ENCODE data around the gene GPR153. TPM values are rescaled to one million over a fixed set of nuclear protein-coding genes. Genes with fewer than 3 reads are reported as not detected.

Gene GPR153
- total and polyA plus RNA-seq, 4 donors = 0.37 to 5.9 (median 2.7) TPM

DNA sequence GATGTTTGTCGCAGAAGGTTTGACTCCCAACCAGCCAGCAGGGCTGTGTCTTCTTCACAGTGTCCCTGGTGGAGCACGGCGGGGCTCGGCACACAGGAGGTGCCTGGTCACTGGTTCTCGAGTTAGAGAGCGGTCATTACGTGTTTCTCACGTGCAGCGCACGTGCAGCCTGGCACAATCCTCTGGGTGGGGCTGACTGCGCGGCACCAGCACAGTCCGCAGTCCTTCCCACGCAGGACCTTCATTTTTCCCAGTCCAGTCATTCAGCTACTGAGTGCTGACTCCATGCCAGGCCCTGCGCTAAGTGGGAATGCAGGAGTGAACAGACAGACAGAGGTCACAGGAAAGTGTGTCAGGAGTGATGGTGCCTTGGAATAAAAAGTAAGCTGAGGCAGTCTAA lies 46.2 kb upstream of the GPR153 start:
- Histone ChIP-seq H3K36me3 (ENCODE audit: control insufficient read depth in 4 of 4, insufficient read depth in 3 of 4, low read depth in 1 of 4, low read length in 3 of 4) (peaks cover 0 to 4% (median under 1%) of the 10 kb centered on the region in 4 donors), H3K27me3 (ENCODE audit: control insufficient read depth in 4 of 4, insufficient read depth in 4 of 4, low read length in 3 of 4) (no peaks in the 10 kb centered on the region), H3K27ac (ENCODE audit: low read depth in 1 of 2, low read length in 2 of 2) (no peak overlapping the region), H3K9ac (ENCODE audit: low read depth in 1 of 2, low read length in 2 of 2) (no peak overlapping the region), H3K4me3 (ENCODE audit: low read depth in 1 of 3, low read length in 3 of 3) (no peak overlapping the region), H3K9me3 (ENCODE audit: control insufficient read depth in 4 of 4, low read length in 3 of 4) (no peaks in the 10 kb centered on the region), H3K4me1 (ENCODE audit: control insufficient read depth in 4 of 4, insufficient read depth in 4 of 4, low read length in 3 of 4) (no peaks in the 10 kb centered on the region)
- WGBS = 96% methylated on average over 15 of the region's 15 CpGs
- no peak for TF ChIP-seq MAX (IDR thresholded peaks at IDR 0.05)
- TF ChIP-seq JUND (IDR thresholded peaks at IDR 0.05) = no peak
- no peak for TF ChIP-seq FOXA2 (IDR thresholded peaks at IDR 0.05)
- TF ChIP-seq, protein P1, sequence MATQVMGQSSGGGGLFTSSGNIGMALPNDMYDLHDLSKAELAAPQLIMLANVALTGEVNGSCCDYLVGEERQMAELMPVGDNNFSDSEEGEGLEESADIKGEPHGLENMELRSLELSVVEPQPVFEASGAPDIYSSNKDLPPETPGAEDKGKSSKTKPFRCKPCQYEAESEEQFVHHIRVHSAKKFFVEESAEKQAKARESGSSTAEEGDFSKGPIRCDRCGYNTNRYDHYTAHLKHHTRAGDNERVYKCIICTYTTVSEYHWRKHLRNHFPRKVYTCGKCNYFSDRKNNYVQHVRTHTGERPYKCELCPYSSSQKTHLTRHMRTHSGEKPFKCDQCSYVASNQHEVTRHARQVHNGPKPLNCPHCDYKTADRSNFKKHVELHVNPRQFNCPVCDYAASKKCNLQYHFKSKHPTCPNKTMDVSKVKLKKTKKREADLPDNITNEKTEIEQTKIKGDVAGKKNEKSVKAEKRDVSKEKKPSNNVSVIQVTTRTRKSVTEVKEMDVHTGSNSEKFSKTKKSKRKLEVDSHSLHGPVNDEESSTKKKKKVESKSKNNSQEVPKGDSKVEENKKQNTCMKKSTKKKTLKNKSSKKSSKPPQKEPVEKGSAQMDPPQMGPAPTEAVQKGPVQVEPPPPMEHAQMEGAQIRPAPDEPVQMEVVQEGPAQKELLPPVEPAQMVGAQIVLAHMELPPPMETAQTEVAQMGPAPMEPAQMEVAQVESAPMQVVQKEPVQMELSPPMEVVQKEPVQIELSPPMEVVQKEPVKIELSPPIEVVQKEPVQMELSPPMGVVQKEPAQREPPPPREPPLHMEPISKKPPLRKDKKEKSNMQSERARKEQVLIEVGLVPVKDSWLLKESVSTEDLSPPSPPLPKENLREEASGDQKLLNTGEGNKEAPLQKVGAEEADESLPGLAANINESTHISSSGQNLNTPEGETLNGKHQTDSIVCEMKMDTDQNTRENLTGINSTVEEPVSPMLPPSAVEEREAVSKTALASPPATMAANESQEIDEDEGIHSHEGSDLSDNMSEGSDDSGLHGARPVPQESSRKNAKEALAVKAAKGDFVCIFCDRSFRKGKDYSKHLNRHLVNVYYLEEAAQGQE (IDR thresholded peaks at IDR 0.05) = no peak
- no peak for TF ChIP-seq TAF1 (conservative IDR thresholded peaks at IDR 0.05)
- no peak for TF ChIP-seq GABPA (IDR thresholded peaks at IDR 0.05 in 1 of 2, conservative IDR thresholded peaks at IDR 0.05 in 1 of 2)
- no peak for TF ChIP-seq ZBTB33 (IDR thresholded peaks at IDR 0.05)
- TF ChIP-seq ATF3 (IDR thresholded peaks at IDR 0.05) = no peak
- TF ChIP-seq RAD21 (IDR thresholded peaks at IDR 0.05) = no peak
- TF ChIP-seq HNF4G (IDR thresholded peaks at IDR 0.05) = no peak
- TF ChIP-seq SP1 (IDR thresholded peaks at IDR 0.05) = no peak
- TF ChIP-seq YY1 (IDR thresholded peaks at IDR 0.05) = no peak
- no peak for DNase-seq (ENCODE audit: low spot score)

- H3K4me1 ChIP-seq (ENCODE audit: control insufficient read depth in 4 of 4, insufficient read depth in 4 of 4, low read length in 3 of 4) = no peaks in the 10 kb centered on the region
- H3K36me3 ChIP-seq (ENCODE audit: control insufficient read depth in 4 of 4, insufficient read depth in 3 of 4, low read depth in 1 of 4, low read length in 3 of 4) = peaks cover 0 to 4% (median under 1%) of the 10 kb centered on the region in 4 donors
- no peak for DNase-seq (ENCODE audit: low spot score)
- H3K27ac ChIP-seq (ENCODE audit: low read depth in 1 of 2, low read length in 2 of 2) = no peak overlapping the region
- H3K9me3 ChIP-seq (ENCODE audit: control insufficient read depth in 4 of 4, low read length in 3 of 4) = no peaks in the 10 kb centered on the region
- no peaks in the 10 kb centered on the region for H3K27me3 ChIP-seq (ENCODE audit: control insufficient read depth in 4 of 4, insufficient read depth in 4 of 4, low read length in 3 of 4)
- no peak for TF ChIP-seq RXRA (IDR thresholded peaks at IDR 0.05)
- no peak for TF ChIP-seq YY1 (IDR thresholded peaks at IDR 0.05)
- no peak for TF ChIP-seq NR2F2 (IDR thresholded peaks at IDR 0.05)
- TF ChIP-seq ATF3 (IDR thresholded peaks at IDR 0.05) = no peak
- TF ChIP-seq ZBTB33 (IDR thresholded peaks at IDR 0.05) = no peak
- no peak for TF ChIP-seq EGR1 (IDR thresholded peaks at IDR 0.05; ENCODE audit: low read depth in 2 of 2)
- no peak for TF ChIP-seq MAX (IDR thresholded peaks at IDR 0.05)
- TF ChIP-seq JUND (IDR thresholded peaks at IDR 0.05) = no peak
- TF ChIP-seq, protein P1 (IDR thresholded peaks at IDR 0.05) = no peak
- no peak for TF ChIP-seq HNF4A (conservative IDR thresholded peaks at IDR 0.05)
- no peak for TF ChIP-seq GABPA (IDR thresholded peaks at IDR 0.05 in 1 of 2, conservative IDR thresholded peaks at IDR 0.05 in 1 of 2)
- no peak for TF ChIP-seq HNF4G (IDR thresholded peaks at IDR 0.05)
- no peak overlapping the region for H3K9ac ChIP-seq (ENCODE audit: low read depth in 1 of 2, low read length in 2 of 2)
- no peak overlapping the region for H3K4me3 ChIP-seq (ENCODE audit: low read depth in 1 of 3, low read length in 3 of 3)
- 95% methylated on average over 15 of the region's 15 CpGs for WGBS
These were observed 42.6 kb upstream of the GPR153 start for GRCh38 chr1:6303397-6304012.

Measured in liver (tissue), 9 donors.